Stomach smooth muscle (tissue), 2 donors: ENCODE data around the gene HPX.

ENCODE experiments used
- H3K27ac ChIP-seq: one replicate; pipeline ENCODE4 v1.7.0; 2013; ENCODE audit warnings: mild to moderate bottlenecking, low read length, inconsistent platforms
- H3K27me3 ChIP-seq, 2 donors: one replicate each; pipeline ENCODE4 v1.7.0; 2013; ENCODE audit warnings: low read length in 2 of 2; ENCODE audit not compliant: insufficient read depth in 2 of 2, control insufficient read depth in 1 of 2
- H3K36me3 ChIP-seq, 2 donors: one replicate each; pipeline ENCODE4 v1.7.0; 2013; ENCODE audit warnings: low read length in 2 of 2; ENCODE audit not compliant: control insufficient read depth in 2 of 2, insufficient read depth in 2 of 2
- H3K4me1 ChIP-seq: one replicate; pipeline ENCODE4 v1.7.0; 2013; ENCODE audit warnings: low read length; ENCODE audit not compliant: control insufficient read depth, insufficient read depth
- H3K4me3 ChIP-seq, 2 donors: one replicate each; pipeline ENCODE4 v1.7.0; 2013; ENCODE audit warnings: low read length in 2 of 2
- H3K9ac ChIP-seq, 2 donors: one replicate each; pipeline ENCODE4 v1.7.0; 2013; ENCODE audit warnings: low read length in 2 of 2, mild to moderate bottlenecking in 1 of 2
- H3K9me3 ChIP-seq, 2 donors: one replicate each; pipeline ENCODE4 v1.7.0; 2013; ENCODE audit warnings: low read length in 2 of 2; ENCODE audit not compliant: control insufficient read depth in 2 of 2
- donor health status: healthy.
- donor health status: Pancreatic carcinoma.

HPX gene

DNA sequence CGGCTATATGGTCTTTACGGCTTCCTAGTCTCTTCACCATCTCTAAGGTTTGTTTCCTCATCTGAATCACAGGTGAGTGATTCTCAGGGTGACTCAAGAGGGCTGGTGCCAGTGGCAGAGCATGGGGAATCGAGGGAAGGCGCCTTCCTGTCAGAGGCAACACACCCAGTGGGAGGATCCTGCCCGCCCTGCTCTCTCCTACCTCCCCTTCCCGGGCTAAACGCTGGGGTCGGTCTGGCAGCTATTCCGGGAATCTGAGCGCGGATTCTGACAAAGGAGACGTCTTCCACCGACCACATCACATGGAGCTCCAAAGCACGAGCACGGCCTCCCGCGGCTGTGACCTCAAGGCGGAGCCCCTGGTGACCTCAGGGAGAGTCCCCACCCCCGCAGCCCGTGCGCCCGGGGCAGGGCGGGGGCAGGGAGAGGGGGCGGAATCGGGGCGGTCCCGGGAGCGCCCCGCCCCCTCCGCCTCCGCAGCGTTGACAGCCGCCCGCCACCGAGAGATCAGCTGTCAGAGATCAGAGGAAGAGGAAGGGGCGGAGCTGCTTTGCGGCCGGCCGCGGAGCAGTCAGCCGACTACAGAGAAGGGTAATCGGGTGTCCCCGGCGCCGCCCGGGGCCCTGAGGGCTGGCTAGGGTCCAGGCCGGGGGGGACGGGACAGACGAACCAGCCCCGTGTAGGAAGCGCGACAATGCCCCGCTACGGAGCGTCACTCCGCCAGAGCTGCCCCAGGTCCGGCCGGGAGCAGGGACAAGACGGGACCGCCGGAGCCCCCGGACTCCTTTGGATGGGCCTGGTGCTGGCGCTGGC, 50.7 kb downstream of the HPX start, which contains the start of gene SMPD1:
Gene SMPD1, plus strand, starts transcription at position 570 of the 813 bp plus-strand sequence. Its CDS starts 125 bp downstream, at position 695.
- Histone ChIP-seq H3K36me3 (peaks cover 10 to 18% of the 10 kb centered on the region in 2 donors), H3K27ac (peak within 1 kb of the TSS; percentile 88), H3K9me3 (no peaks in the 10 kb centered on the region), H3K4me1 (peaks cover 26% of the 10 kb centered on the region), H3K4me3 (peak within 1 kb of the TSS; percentile 89 to 96), H3K9ac (peak within 1 kb of the TSS; percentile 86 to 94), H3K27me3 (no peaks in the 10 kb centered on the region)

DNA sequence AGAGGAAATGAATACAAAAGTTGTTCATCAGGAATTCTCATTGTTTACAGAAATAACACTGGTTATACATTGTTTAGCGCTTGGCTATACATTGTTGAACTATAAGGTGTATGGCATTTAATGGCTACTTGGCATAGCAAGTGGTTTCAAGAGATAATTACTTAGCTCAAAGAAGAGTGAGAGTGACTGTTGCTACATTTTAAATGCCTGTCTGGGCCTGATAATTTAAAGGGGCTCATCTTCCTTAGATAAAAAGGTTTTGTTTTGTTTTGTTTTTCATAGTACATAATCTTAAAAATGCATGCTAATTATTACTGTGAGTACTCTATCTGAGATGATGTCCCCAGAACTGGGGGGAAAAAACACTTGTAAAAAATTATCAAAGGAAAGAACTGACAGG, 52.0 kb downstream of the HPX start:
- H3K36me3 ChIP-seq: peaks cover 0 to 7% of the 10 kb centered on the region in 2 donors
- H3K4me1 ChIP-seq: peaks cover 26% of the 10 kb centered on the region
- H3K9ac ChIP-seq: no peak overlapping the region
- H3K9me3 ChIP-seq: no peaks in the 10 kb centered on the region
- peak overlapping the region; percentile 88 for H3K27ac ChIP-seq
- H3K4me3 ChIP-seq: no peak overlapping the region
- no peaks in the 10 kb centered on the region for H3K27me3 ChIP-seq

DNA sequence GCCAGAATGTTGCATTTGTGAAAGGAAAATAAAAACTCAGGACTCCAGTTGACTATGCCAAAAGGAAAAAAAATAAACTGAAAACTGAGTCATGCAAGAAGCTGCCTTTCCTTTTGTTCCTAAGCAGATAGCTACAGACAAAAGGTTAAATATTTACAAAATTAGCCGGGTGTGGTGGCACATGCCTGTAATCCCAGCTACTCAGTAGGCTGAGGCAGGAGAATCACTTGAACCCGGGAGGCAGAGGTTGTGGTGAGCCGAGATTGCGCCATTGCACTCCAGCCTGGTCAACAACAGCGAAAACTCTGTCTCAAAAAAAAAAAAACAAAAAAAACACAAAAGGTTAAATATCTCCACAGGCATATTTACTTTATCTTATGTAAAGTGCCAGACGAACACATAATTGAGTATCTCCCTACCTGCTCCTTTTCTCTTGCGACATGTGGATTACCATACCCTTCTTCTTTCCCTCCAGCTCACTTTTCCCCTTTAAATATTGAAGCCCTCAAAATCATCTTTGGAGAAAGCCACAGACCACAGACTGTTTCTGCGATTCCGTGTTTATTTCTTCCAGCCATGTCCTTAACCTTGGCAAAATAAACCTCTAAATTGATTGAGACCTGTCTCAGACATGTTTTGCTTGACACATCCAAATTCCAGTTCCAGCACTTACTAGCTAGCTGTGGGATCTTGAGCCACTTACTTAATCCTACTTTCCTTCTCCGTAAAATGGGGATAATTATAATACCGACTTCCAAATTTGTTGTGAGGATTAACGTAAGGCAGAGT, 52.8 kb downstream of the HPX start:
- H3K9ac ChIP-seq: no peak overlapping the region
- peaks cover 24% of the 10 kb centered on the region for H3K4me1 ChIP-seq
- peaks cover 0 to 3% of the 10 kb centered on the region in 2 donors for H3K36me3 ChIP-seq
- H3K4me3 ChIP-seq: no peak overlapping the region
- H3K9me3 ChIP-seq: no peaks in the 10 kb centered on the region
- H3K27ac ChIP-seq: peak overlapping the region; percentile 88
- H3K27me3 ChIP-seq: no peaks in the 10 kb centered on the region

DNA sequence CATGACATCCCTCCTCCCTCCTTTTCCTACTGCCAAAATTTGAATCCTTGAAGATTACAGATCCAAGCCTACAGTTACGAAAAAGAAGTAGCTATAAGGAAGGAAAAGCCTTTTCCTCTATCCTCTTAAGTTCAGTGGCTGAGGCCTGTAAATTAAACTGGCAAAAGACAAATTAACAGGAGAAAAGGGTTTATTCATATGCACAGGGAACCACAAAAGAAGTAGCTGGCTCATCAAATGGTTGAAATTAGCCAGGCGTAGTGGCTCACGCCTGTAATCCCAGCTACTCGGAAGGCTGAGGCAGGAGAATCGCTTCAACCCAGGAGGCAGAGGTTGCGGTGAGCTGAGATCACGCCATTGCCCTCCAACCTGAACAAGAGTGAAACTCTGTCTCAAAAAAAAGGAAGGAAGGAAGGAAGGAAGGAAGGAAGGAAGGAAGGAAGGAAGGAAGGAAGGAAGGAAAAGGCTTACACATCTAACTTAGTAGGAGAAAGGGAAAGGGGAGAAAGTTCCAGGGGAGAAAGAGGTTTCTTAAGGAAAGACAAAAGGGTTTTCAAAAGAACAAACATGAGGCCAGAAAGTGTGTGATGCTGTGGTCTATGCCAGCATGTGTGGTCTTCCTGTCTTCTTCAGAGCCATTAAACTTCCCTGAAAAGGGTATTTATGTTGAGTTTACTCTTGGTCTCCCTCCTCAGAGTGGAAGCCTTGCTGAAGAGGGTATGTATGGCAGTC, 55.6 kb downstream of the HPX start:
- no peak overlapping the region for H3K9ac ChIP-seq
- H3K4me3 ChIP-seq: no peak overlapping the region
- H3K27me3 ChIP-seq: no peaks in the 10 kb centered on the region
- H3K4me1 ChIP-seq: peaks cover 7% of the 10 kb centered on the region
- H3K9me3 ChIP-seq: no peaks in the 10 kb centered on the region
- H3K36me3 ChIP-seq: no peaks in the 10 kb centered on the region
- no peak overlapping the region for H3K27ac ChIP-seq
